Panc1 (cell line): ENCODE data around the gene GPR148. TPM values are rescaled to one million over a fixed set of nuclear protein-coding genes. Genes with fewer than 3 reads are reported as not detected.

ENCODE experiments used
- ATAC-seq: fragments of 200-7000 bp; cut with Tn5 transposase; 2 replicates; pipeline ENCODE4 v1.9.1; 2020; ENCODE audit warnings: mild to moderate bottlenecking, moderate library complexity
- BruUV-seq: library from RNA; stranded (reverse); fragments of 400-500 nt; replicated peaks from 2 replicates; lab custom pipeline; 2021; lab: Mats Ljungman, UMichigan
- CTCF ChIA-PET: fragments of 300-600 bp; sonication (Branson Sonifier 250); formaldehyde crosslinking; loops from one replicate; lab custom pipeline; 2022; ENCODE audit warnings: antibody characterized with exemption; lab: Charles Lee
- POLR2A ChIA-PET: fragments of 300-600 bp; sonication (Branson Sonifier 250); formaldehyde crosslinking; loops from one replicate; lab custom pipeline; 2022; ENCODE audit warnings: antibody characterized with exemption; lab: Charles Lee
- DNase-seq: peaks from one replicate; pipeline ENCODE4 v3.0.0-alpha.2; 2010; ENCODE audit warnings: low read depth, low spot score
- H3K27ac ChIP-seq: 2 replicates; pipeline ENCODE4 v1.5.1; 2011; ENCODE audit warnings: mild to moderate bottlenecking, low read length, inconsistent platforms
- H3K27me3 ChIP-seq: fragments of 200-500 bp; sonication (Bioruptor generic); 2 replicates; pipeline ENCODE4 v1.6.0; 2014; ENCODE audit warnings: low read length, inconsistent platforms; ENCODE audit not compliant: control insufficient read depth, insufficient read depth
- H3K36me3 ChIP-seq: fragments of 200-500 bp; sonication (Bioruptor generic); 2 replicates; pipeline ENCODE4 v1.5.1; 2014; ENCODE audit warnings: inconsistent platforms, mild to moderate bottlenecking, low read length, moderate library complexity; ENCODE audit not compliant: control insufficient read depth, insufficient read depth
- H3K4me1 ChIP-seq: 2 replicates; pipeline ENCODE4 v1.5.1; 2011; ENCODE audit warnings: inconsistent platforms, mild to moderate bottlenecking, low read length, moderate library complexity; ENCODE audit not compliant: control insufficient read depth, insufficient read depth
- H3K4me3 ChIP-seq, 2 experiments: 2 replicates each; pipeline ENCODE4 v1.5.1; 2011 to 2012; ENCODE audit warnings: low read depth in 2 of 2, low read length in 2 of 2, mild to moderate bottlenecking in 2 of 2, inconsistent platforms in 1 of 2, moderate library complexity in 1 of 2
- H3K9me3 ChIP-seq: fragments of 200-500 bp; sonication (Bioruptor generic); 2 replicates; pipeline ENCODE4 v1.5.1; 2014; ENCODE audit warnings: low read depth, mild to moderate bottlenecking, inconsistent platforms, low read length, moderate library complexity; ENCODE audit not compliant: control insufficient read depth, insufficient read depth
- CTCF ChIP-seq: fragments of 450-650 bp; IDR thresholded peaks from 2 replicates; pipeline ENCODE4 v1.5.1; 2017; ENCODE audit warnings: mild to moderate bottlenecking
- POLR2AphosphoS5 ChIP-seq: IDR thresholded peaks from 2 replicates; pipeline ENCODE4 v1.6.1; 2012; ENCODE audit warnings: mild to moderate bottlenecking, low read depth, low read length, moderate library complexity
- REST ChIP-seq, 2 experiments: IDR thresholded peaks; 2 replicates each; pipeline ENCODE4 v1.6.1; 2011 to 2012; ENCODE audit warnings: low read depth in 2 of 2, control low read depth in 1 of 2, low read length in 1 of 2, mild to moderate bottlenecking in 1 of 2, moderate library complexity in 1 of 2; ENCODE audit not compliant: insufficient read depth in 1 of 2
- SIN3A ChIP-seq: IDR thresholded peaks from 2 replicates; pipeline ENCODE4 v1.6.1; 2012; ENCODE audit warnings: low read depth, mild to moderate bottlenecking, low read length, moderate library complexity, borderline replicate concordance; ENCODE audit not compliant: insufficient read depth
- TCF7L2 ChIP-seq: IDR thresholded peaks from 2 replicates; pipeline ENCODE4 v1.6.1; 2011; ENCODE audit warnings: mild to moderate bottlenecking, low read depth, low read length, inconsistent platforms
- in situ Hi-C: cut with HindIII; loops from 2 replicates; pipeline ENCODE4 v1.10.0; 2016; ENCODE audit warnings: low sequenced_read_pairs, low pct_unique_long_range_greater_than_20kb
- intact Hi-C: fragments of 100-400 bp; cut with micrococcal nuclease; formaldehyde crosslinking; loops from one replicate; pipeline ENCODE4 v1.10.0; 2022; ENCODE audit not compliant: unreplicated experiment
- total RNA-seq: library from RNA; stranded (reverse); gene quantifications from one replicate; pipeline ENCODE4 v1.2.1, GENCODE V29; 2021; ENCODE audit not compliant: unreplicated experiment

The GPR148 gene
- total RNA-seq, 1 experiment from 2014 or later = not detected

- intact Hi-C loops (no loop called here), in situ Hi-C loops (no loop called here)
- H3K27ac ChIP-seq = no peak overlapping the region
- no peak for DNase-seq
- peaks cover 5% of the 10 kb centered on the region; the same call in 1 of the 2 replicates for H3K27me3 ChIP-seq
- no TSS peak for BruUV-seq
- ATAC-seq = no peak
- H3K9me3 ChIP-seq = no peaks in the 10 kb centered on the region
- no peaks in the 10 kb centered on the region for H3K36me3 ChIP-seq
- H3K4me3 ChIP-seq = no peak overlapping the region
- H3K4me1 ChIP-seq = no peaks in the 10 kb centered on the region
- ChIA-PET POLR2A (no interaction called here), CTCF (no interaction called here)
- TF ChIP-seq REST (IDR thresholded peaks at IDR 0.05; ENCODE audit: insufficient read depth in 1 of 2, low read depth in 2 of 2, low read length in 1 of 2) (no peak), CTCF (no peak), POLR2AphosphoS5 (no peak), TCF7L2 (no peak), SIN3A (no peak)
Observed at GRCh38 chr2:130740671-130741070, 11.8 kb downstream of the GPR148 start.

GRCh38 chr2:130743278-130743677 is 14.4 kb downstream of the GPR148 start:
- POLR2A ChIA-PET = no interaction called here
- Histone ChIP-seq H3K36me3 (no peaks in the 10 kb centered on the region), H3K27ac (no peak overlapping the region), H3K27me3 (peaks cover 5% of the 10 kb centered on the region; the same call in 1 of the 2 replicates), H3K4me1 (no peaks in the 10 kb centered on the region), H3K9me3 (no peaks in the 10 kb centered on the region), H3K4me3 (no peak overlapping the region)
- TF ChIP-seq REST (IDR thresholded peaks at IDR 0.05; ENCODE audit: insufficient read depth in 1 of 2, low read depth in 2 of 2, low read length in 1 of 2) = no peak
- no peak for TF ChIP-seq TCF7L2
- TF ChIP-seq SIN3A = no peak
- no peak for TF ChIP-seq CTCF
- no peak for TF ChIP-seq POLR2AphosphoS5
- no peak for ATAC-seq
- intact Hi-C loops (no loop called here), in situ Hi-C loops (no loop called here)
- no peak for DNase-seq
- CTCF ChIA-PET = no interaction called here
- BruUV-seq = no TSS peak
